Activated naive CD8-positive, alpha-beta T cell treated with anti-CD3 and anti-CD28 coated beads, Interleukin-2, amount 10 ng/mL, durations not matched to agents 7 days and 5 days (primary cell): ENCODE measurements around the gene SCFD2. TPM values are rescaled to one million over a fixed set of nuclear protein-coding genes. Genes with fewer than 3 reads are reported as not detected.

Source experiments
- ATAC-seq: fragments of 150-1000 bp; cut with Tn5 transposase; one replicate; pipeline ENCODE4 v1.10.0; 2021; ENCODE audit warnings: low read depth, moderate library complexity
- POLR2A ChIA-PET: fragments of 350-600 bp; sonication (Branson Sonifier 250); formaldehyde crosslinking; loops from one replicate; lab custom pipeline; 2021; ENCODE audit warnings: antibody characterized with exemption; lab: Charles Lee
- DNase-seq: peaks from one replicate; pipeline ENCODE4 v3.0.0; 2021
- H3K27ac Mint-ChIP-seq: one replicate; pipeline ENCODE4 v1.8.0; 2022; ENCODE audit warnings: mild to moderate bottlenecking, mixed read lengths
- H3K27me3 Mint-ChIP-seq: one replicate; pipeline ENCODE4 v1.8.0; 2022; ENCODE audit warnings: mild to moderate bottlenecking, moderate library complexity, mixed read lengths
- H3K36me3 Mint-ChIP-seq: one replicate; pipeline ENCODE4 v1.8.0; 2021; ENCODE audit warnings: mild to moderate bottlenecking, mixed read lengths
- H3K4me1 Mint-ChIP-seq: one replicate; pipeline ENCODE4 v1.8.0; 2021; ENCODE audit warnings: mixed read lengths
- H3K4me3 Mint-ChIP-seq: one replicate; pipeline ENCODE4 v1.8.0; 2022; ENCODE audit warnings: mild to moderate bottlenecking, moderate library complexity, mixed read lengths
- H3K9me3 Mint-ChIP-seq: one replicate; pipeline ENCODE4 v1.8.0; 2021; ENCODE audit warnings: mixed read lengths
- total RNA-seq, 2 experiments: library from RNA; stranded (reverse); gene quantifications; one replicate each; pipeline ENCODE4 v1.2.3, GENCODE V29; 2021

The SCFD2 gene
- total RNA-seq, 2 experiments from 2014 or later = 18.1 to 22.9 TPM

DNA sequence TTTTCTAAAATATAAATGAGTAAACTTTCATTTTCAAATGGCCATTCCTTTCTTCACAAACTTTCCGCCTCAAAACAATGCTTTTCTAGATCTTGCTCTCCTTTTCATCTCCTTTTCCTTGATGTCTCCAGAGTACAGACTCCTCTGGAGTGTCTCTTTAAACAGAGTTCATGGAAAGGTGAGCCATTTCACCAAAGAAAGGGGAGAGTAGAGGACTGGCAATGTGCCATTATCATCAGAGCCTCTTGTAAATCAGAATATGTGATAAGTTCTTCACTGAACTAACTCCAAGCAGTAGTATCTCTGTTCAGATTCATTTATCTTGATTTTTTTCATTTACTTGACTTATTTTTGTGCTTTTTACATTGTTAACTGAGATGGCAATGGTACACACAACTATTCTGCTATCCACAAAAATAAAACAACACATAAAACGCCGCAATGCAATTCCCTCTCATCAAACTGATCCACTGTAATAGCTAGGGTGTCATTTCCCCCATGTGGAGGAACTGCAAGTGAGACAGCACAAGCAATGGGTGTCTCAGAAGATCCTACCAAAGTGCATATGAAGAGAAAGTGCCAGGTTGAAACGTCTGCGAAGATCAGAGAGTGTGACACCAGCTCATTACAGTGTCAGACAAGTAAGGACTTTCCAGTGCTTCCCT lies 378.3 kb downstream of the SCFD2 start:
- H3K27ac Mint-ChIP-seq = no peak overlapping the region
- H3K36me3 Mint-ChIP-seq = peaks cover 2% of the 10 kb centered on the region
- peaks cover 4% of the 10 kb centered on the region for H3K4me1 Mint-ChIP-seq
- ATAC-seq = no peak
- POLR2A ChIA-PET = no interaction called here
- H3K27me3 Mint-ChIP-seq = no peaks in the 10 kb centered on the region
- DNase-seq = no peak
- H3K9me3 Mint-ChIP-seq = no peaks in the 10 kb centered on the region
- H3K4me3 Mint-ChIP-seq = no peak overlapping the region

DNA sequence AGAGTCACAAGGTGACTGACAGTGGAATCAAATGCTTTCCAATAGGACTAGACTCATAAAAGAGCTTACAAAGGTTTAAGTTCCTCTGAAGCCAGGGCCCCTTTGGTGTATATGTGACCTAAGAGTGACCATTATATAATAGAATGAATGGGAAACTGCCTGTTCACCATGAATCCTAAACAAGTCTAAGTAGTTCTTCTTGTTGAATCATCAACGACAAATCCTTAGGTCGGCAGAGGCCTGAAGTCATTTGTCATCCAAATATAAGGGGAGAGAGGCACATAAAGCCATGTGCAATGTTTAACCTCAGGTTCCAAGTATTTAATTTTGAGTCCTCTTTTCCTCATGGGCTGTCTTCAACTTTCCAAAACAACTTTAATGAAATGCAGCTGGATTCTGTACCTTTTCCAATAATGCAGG lies 381.4 kb downstream of the SCFD2 start:
- H3K4me3 Mint-ChIP-seq = no peak overlapping the region
- H3K4me1 Mint-ChIP-seq = peaks cover 4% of the 10 kb centered on the region
- H3K27ac Mint-ChIP-seq = no peak overlapping the region
- no peak for ATAC-seq
- no peaks in the 10 kb centered on the region for H3K27me3 Mint-ChIP-seq
- H3K36me3 Mint-ChIP-seq = no peaks in the 10 kb centered on the region
- POLR2A ChIA-PET = no interaction called here
- H3K9me3 Mint-ChIP-seq = no peaks in the 10 kb centered on the region
- DNase-seq = no peak

GRCh38 chr4:52983563-52984303 lies 382.1 kb downstream of the SCFD2 start:
- Mint-ChIP-seq H3K4me3 (no peak overlapping the region), H3K27ac (no peak overlapping the region), H3K36me3 (no peaks in the 10 kb centered on the region), H3K9me3 (no peaks in the 10 kb centered on the region), H3K27me3 (no peaks in the 10 kb centered on the region), H3K4me1 (peaks cover 4% of the 10 kb centered on the region)
- no peak for ATAC-seq
- DNase-seq = no peak
- POLR2A ChIA-PET = no interaction called here

DNA sequence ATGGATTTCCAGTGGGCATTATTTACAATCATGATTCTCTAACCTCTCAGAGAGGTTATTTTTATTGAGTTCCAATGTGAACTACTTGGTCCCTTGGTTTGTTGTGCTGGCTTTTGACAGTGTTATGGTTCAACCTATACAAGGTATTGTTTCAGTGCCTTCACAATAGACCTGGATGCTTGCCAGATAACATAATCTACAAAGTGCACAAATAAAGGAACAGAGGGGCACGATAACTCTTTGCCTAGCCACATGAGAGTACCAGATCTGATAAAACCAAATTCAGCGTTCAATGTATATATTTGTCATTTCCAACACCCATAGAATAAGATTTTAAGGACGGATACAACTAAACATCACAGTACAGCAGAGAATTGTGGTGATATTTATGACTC lies 382.9 kb downstream of the SCFD2 start:
- DNase-seq (no peak), ATAC-seq (no peak)
- Mint-ChIP-seq H3K4me1 (peaks cover 4% of the 10 kb centered on the region), H3K36me3 (no peaks in the 10 kb centered on the region), H3K27ac (no peak overlapping the region), H3K27me3 (no peaks in the 10 kb centered on the region), H3K4me3 (no peak overlapping the region), H3K9me3 (no peaks in the 10 kb centered on the region)
- POLR2A ChIA-PET = interaction anchor here (0.9 kb wide), 1 partner anchor 261 kb away, joined by 4 read pairs; no protein-coding TSS in a partner anchor

DNA sequence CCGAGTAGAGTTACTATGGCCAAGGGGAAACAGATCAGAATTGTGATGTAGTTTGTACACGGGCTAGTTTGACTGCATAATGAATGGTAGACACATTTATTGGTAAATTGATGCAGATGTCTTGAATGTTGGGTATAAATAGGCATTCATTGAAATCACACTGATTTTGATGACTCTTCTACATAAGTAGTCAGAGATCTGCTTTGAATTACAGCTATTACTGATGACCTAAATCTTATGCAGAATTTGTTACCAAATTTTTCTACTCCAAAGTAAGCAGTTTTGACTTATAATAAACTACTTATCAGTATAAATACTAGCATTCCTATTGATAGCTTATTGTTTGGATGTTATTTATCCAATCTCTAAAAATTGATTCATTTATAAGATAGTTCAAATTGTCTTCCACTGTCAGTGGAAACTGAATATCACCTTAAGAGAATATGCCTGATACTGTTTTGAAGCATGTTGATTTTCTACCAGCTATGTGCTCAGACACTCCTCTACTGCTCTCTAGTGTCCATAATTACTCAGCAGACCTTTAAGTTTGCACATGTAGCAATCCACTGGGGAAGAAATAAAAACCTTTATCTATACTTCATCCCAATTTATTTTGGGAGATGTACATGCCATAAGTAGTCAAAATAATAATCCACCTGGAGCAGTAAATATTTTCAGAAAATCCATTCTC lies 383.5 kb downstream of the SCFD2 start:
- H3K27me3 Mint-ChIP-seq = no peaks in the 10 kb centered on the region
- no peaks in the 10 kb centered on the region for H3K9me3 Mint-ChIP-seq
- no peaks in the 10 kb centered on the region for H3K36me3 Mint-ChIP-seq
- no peak overlapping the region for H3K27ac Mint-ChIP-seq
- POLR2A ChIA-PET = interaction anchor here (0.9 kb wide), 1 partner anchor 260 kb away, joined by 4 read pairs; no protein-coding TSS in a partner anchor
- DNase-seq = no peak
- no peak for ATAC-seq
- peaks cover 4% of the 10 kb centered on the region for H3K4me1 Mint-ChIP-seq
- H3K4me3 Mint-ChIP-seq = no peak overlapping the region

GRCh38 chr4:52979821-52980590 lies 385.9 kb downstream of the SCFD2 start:
- Mint-ChIP-seq H3K36me3 (peaks cover 2% of the 10 kb centered on the region), H3K9me3 (no peaks in the 10 kb centered on the region), H3K27ac (no peak overlapping the region), H3K4me1 (peaks cover 4% of the 10 kb centered on the region), H3K4me3 (no peak overlapping the region), H3K27me3 (no peaks in the 10 kb centered on the region)
- DNase-seq (no peak), ATAC-seq (no peak)
- POLR2A ChIA-PET = no interaction called here

GRCh38 chr4:52979020-52979419 lies 386.8 kb downstream of the SCFD2 start:
- POLR2A ChIA-PET = no interaction called here
- H3K4me1 Mint-ChIP-seq = peaks cover 4% of the 10 kb centered on the region
- DNase-seq (no peak), ATAC-seq (no peak)
- H3K4me3 Mint-ChIP-seq = no peak overlapping the region
- H3K36me3 Mint-ChIP-seq = peaks cover 3% of the 10 kb centered on the region
- H3K27ac Mint-ChIP-seq = no peak overlapping the region
- no peaks in the 10 kb centered on the region for H3K27me3 Mint-ChIP-seq
- no peaks in the 10 kb centered on the region for H3K9me3 Mint-ChIP-seq

DNA sequence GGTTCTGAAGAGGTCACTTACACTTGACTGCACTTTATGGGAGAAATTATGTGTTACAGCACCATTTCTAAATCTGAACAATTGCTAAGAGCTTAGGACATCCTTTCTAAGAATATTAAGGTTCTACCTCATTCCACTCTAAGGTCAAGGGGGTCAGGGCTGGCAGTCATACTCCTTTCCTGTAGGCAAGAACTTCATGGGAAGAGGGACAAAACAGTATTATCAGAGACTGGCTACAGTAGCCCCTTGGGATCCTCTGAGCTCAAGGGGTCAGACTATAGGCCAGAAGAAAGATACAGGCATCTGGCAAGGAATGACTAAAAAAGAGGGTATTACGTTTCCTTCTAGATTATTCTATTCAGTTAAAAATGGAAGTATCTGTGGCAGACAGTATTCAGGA lies 388.6 kb downstream of the SCFD2 start:
- POLR2A ChIA-PET = no interaction called here
- no peak for ATAC-seq
- no peak for DNase-seq
- H3K4me3 Mint-ChIP-seq = no peak overlapping the region
- H3K36me3 Mint-ChIP-seq = peaks cover 3% of the 10 kb centered on the region
- H3K27me3 Mint-ChIP-seq = no peaks in the 10 kb centered on the region
- no peaks in the 10 kb centered on the region for H3K4me1 Mint-ChIP-seq
- H3K27ac Mint-ChIP-seq = no peak overlapping the region
- no peaks in the 10 kb centered on the region for H3K9me3 Mint-ChIP-seq

DNA sequence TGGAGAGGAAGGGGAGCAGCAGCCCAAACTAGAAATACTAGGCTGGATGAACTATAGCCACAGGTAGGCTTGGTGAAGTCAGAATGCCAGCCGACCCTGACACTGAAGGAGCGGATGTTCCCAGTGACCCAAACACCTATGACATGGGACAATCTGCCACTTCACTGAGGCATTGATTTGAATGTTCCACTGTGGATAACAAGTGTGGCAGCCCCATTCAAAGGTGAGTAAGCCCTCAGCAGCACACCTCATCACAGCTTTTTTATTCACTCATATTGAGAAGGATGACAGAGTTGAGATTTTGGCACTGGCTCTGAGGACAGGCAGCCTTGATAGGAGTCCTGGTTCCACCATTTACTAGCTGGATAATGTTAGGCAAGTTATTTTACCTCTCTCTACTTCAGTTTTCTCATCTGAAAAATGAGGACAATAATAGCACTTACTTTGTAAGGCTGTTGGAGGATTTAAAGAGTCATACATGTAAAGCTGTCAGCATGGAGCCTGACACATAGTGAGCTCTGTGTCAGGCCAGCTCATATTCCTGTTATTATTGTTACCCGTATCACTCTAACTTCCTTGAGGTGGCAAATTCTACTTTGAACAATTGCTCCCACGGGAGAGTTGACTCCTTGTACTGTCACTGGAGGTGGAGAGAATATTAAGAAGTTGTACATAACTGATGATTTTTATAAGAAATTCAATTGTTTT lies 389.2 kb downstream of the SCFD2 start:
- POLR2A ChIA-PET = no interaction called here
- H3K9me3 Mint-ChIP-seq = peaks cover 4% of the 10 kb centered on the region
- ATAC-seq (no peak), DNase-seq (no peak)
- H3K36me3 Mint-ChIP-seq = peaks cover 3% of the 10 kb centered on the region
- H3K27me3 Mint-ChIP-seq = no peaks in the 10 kb centered on the region
- H3K27ac Mint-ChIP-seq = no peak overlapping the region
- H3K4me1 Mint-ChIP-seq = no peaks in the 10 kb centered on the region
- no peak overlapping the region for H3K4me3 Mint-ChIP-seq

GRCh38 chr4:52968691-52969090 lies 397.2 kb downstream of the SCFD2 start:
- H3K27me3 Mint-ChIP-seq = no peaks in the 10 kb centered on the region

GRCh38 chr4:52968241-52968640 lies 397.6 kb downstream of the SCFD2 start:
- POLR2A ChIA-PET = no interaction called here
- DNase-seq = no peak
- H3K36me3 Mint-ChIP-seq = peaks cover 1% of the 10 kb centered on the region
- H3K4me3 Mint-ChIP-seq = no peak overlapping the region
- ATAC-seq = no peak
- peaks cover 7% of the 10 kb centered on the region for H3K9me3 Mint-ChIP-seq
- H3K4me1 Mint-ChIP-seq = no peaks in the 10 kb centered on the region
- no peak overlapping the region for H3K27ac Mint-ChIP-seq
- H3K27me3 Mint-ChIP-seq = no peaks in the 10 kb centered on the region

More at GRCh38 chr4:52968691-52969090, 397.2 kb downstream of the SCFD2 start:
- Mint-ChIP-seq H3K4me3 (no peak overlapping the region), H3K9me3 (peaks cover 7% of the 10 kb centered on the region), H3K27ac (no peak overlapping the region), H3K4me1 (no peaks in the 10 kb centered on the region), H3K36me3 (peaks cover 1% of the 10 kb centered on the region)
- POLR2A ChIA-PET = no interaction called here
- ATAC-seq (no peak), DNase-seq (no peak)

DNA sequence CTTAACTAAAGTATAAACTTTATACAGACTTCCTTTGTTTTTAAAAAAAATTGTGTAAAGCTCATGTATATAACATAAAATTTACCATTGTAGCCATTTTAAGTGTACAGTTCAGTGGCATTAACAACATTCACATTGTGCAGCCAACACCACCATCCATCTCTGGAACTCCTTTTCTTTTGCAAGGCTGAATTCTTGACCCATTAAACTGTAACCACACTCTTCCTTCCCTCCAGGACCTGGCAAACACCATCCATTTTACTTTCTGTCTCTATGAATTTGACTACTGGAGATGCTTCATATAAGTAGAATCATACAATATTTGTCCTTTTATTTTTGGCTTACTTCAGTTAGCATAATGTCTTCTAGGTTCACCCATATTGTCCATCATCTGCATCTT lies 399.1 kb downstream of the SCFD2 start:
- POLR2A ChIA-PET = no interaction called here
- Mint-ChIP-seq H3K9me3 (peaks cover 4% of the 10 kb centered on the region), H3K36me3 (peaks cover 1% of the 10 kb centered on the region)

DNA sequence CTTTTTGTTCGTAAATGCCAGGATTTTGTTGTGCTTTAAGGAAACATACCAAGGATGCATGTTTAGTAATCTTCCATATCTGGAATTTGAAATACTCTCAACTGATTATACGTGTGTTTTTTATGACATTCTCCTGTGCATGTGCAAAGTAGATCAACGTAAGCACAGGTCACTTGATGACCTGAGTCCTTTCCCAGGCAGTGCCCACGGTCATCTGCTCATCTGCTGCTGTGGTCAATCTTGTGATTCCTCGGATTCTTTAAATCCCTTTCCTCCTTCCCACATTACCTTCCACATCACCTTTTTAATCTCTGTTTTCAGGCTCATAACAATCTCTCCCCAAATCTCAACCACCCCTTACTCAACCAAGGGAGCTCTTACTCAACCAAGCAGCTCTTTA lies 399.7 kb downstream of the SCFD2 start:
- Mint-ChIP-seq H3K4me1 (no peaks in the 10 kb centered on the region), H3K4me3 (no peak overlapping the region), H3K27ac (no peak overlapping the region), H3K9me3 (peaks cover 3% of the 10 kb centered on the region), H3K36me3 (peaks cover 3% of the 10 kb centered on the region), H3K27me3 (no peaks in the 10 kb centered on the region)
- POLR2A ChIA-PET = no interaction called here
- ATAC-seq = no peak
- DNase-seq = no peak

More for the DNA sequence above, 399.1 kb downstream of the SCFD2 start:
- ATAC-seq = no peak
- Mint-ChIP-seq H3K27me3 (no peaks in the 10 kb centered on the region), H3K4me3 (no peak overlapping the region), H3K27ac (no peak overlapping the region), H3K4me1 (no peaks in the 10 kb centered on the region)
- DNase-seq = no peak
